HepG2 (cell line): Measurements from ENCODE around the gene SP7. TPM values are rescaled to one million over a fixed set of nuclear protein-coding genes. Genes with fewer than 3 reads are reported as not detected.

ENCODE experiments used
- AGO1 ChIP-seq: fragments of 200-400 bp; formaldehyde crosslinking; IDR thresholded peaks from 2 replicates; pipeline ENCODE4 v1.6.1; 2017; ENCODE audit warnings: mild to moderate bottlenecking, low read depth, low read length, moderate library complexity; ENCODE audit not compliant: poor library complexity, severe bottlenecking
- ATF1 ChIP-seq: IDR thresholded peaks from 2 replicates; pipeline ENCODE4 v1.6.1; 2016; ENCODE audit warnings: mild to moderate bottlenecking, control low read depth
- CAMTA2 ChIP-seq: sonication (generic); formaldehyde crosslinking; IDR thresholded peaks from 2 replicates; pipeline ENCODE4 v1.4.0; 2020; ENCODE audit warnings: mild to moderate bottlenecking, missing genetic modification reagents, borderline replicate concordance
- CREB1 ChIP-seq, 2 experiments: fragments of 450-650 bp in 1 of 2; IDR thresholded peaks; 2 replicates each; pipeline ENCODE4 v1.6.1; 2016 to 2017; ENCODE audit warnings: control low read depth in 1 of 2, mild to moderate bottlenecking in 1 of 2, missing compliant biosample characterization in 1 of 2, missing genetic modification characterization in 1 of 2
- CREM ChIP-seq, 2 experiments: sonication (generic) in 1 of 2; formaldehyde crosslinking in 1 of 2; IDR thresholded peaks; 2 replicates each; pipeline versions ENCODE4 v1.4.0 to v1.6.1; 2016 to 2020; ENCODE audit warnings: antibody characterized with exemption in 1 of 2, mild to moderate bottlenecking in 1 of 2, missing genetic modification reagents in 1 of 2
- HNRNPLL ChIP-seq: fragments of 200-400 bp; formaldehyde crosslinking; IDR thresholded peaks from 2 replicates; pipeline ENCODE4 v1.6.1; 2017; ENCODE audit warnings: mild to moderate bottlenecking, low read depth, low read length; ENCODE audit not compliant: poor library complexity, severe bottlenecking
- IRX3 ChIP-seq: sonication (generic); formaldehyde crosslinking; IDR thresholded peaks from 2 replicates; pipeline ENCODE4 v1.8.1; 2023; ENCODE audit warnings: mild to moderate bottlenecking, low read depth, missing genetic modification reagents, borderline replicate concordance
- KLF9 ChIP-seq: IDR thresholded peaks from 2 replicates; pipeline ENCODE4 v1.6.1; 2016; ENCODE audit warnings: low read depth
- NFATC3 ChIP-seq: sonication (generic); formaldehyde crosslinking; IDR thresholded peaks from 2 replicates; pipeline ENCODE4 v1.5.1; 2020; ENCODE audit warnings: mild to moderate bottlenecking, missing genetic modification reagents
- PBX3 ChIP-seq: sonication (generic); formaldehyde crosslinking; IDR thresholded peaks from 2 replicates; pipeline ENCODE4 v1.8.1; 2023; ENCODE audit warnings: missing genetic modification reagents, inconsistent platforms, borderline replicate concordance
- SNAPC2 ChIP-seq: sonication (generic); formaldehyde crosslinking; IDR thresholded peaks from 2 replicates; pipeline ENCODE4 v1.8.1; 2022; ENCODE audit warnings: mild to moderate bottlenecking, missing genetic modification reagents
- SRF ChIP-seq: IDR thresholded peaks from 2 replicates; pipeline ENCODE4 v1.6.1; 2011; ENCODE audit warnings: mild to moderate bottlenecking, low read depth, low read length, moderate library complexity
- TAF1 ChIP-seq: sonication (generic); formaldehyde crosslinking; IDR thresholded peaks from 2 replicates; pipeline ENCODE4 v1.4.0; 2020; ENCODE audit warnings: missing genetic modification reagents
- TRIM24 ChIP-seq: sonication (generic); formaldehyde crosslinking; IDR thresholded peaks from 2 replicates; pipeline ENCODE4 v1.8.0; 2022; ENCODE audit warnings: mild to moderate bottlenecking, missing genetic modification reagents
- U2AF1 ChIP-seq: fragments of 200-400 bp; formaldehyde crosslinking; optimal IDR thresholded peaks from 2 replicates; pipeline ENCODE3; 2017; ENCODE audit warnings: mild to moderate bottlenecking, low read depth, low read length
- ZMAT3 ChIP-seq: sonication (generic); formaldehyde crosslinking; conservative IDR thresholded peaks from 2 replicates; pipeline ENCODE4 v1.7.0; 2021; ENCODE audit warnings: missing genetic modification reagents
- ZNF296 ChIP-seq: sonication (generic); formaldehyde crosslinking; conservative IDR thresholded peaks from 2 replicates; pipeline ENCODE4 v1.5.0; 2020; ENCODE audit warnings: mild to moderate bottlenecking, missing genetic modification reagents
- ZNF414 ChIP-seq: sonication (generic); formaldehyde crosslinking; IDR thresholded peaks from 2 replicates; pipeline ENCODE4 v1.5.0; 2020; ENCODE audit warnings: missing genetic modification reagents
- ZNF704 ChIP-seq: sonication (generic); formaldehyde crosslinking; IDR thresholded peaks from 2 replicates; pipeline ENCODE4 v1.8.1; 2023; ENCODE audit warnings: mild to moderate bottlenecking, inconsistent platforms, moderate library complexity, missing genetic modification reagents, borderline replicate concordance
- polyA plus RNA-seq, 8 experiments: library from polyadenylated mRNA; depleted of rRNA in 3 of 8; stranded (reverse) in 7 of 8; unstranded in 1 of 8; fragments of >200 nt; fragmentation: Illumina TruSeq in 4 of 8; extraction: Trizol in 4 of 8; gene quantifications; 2 replicates each; pipeline versions ENCODE4 v1.2.1 to v1.2.3, GENCODE V29; 2011 to 2016; ENCODE audit warnings: low read depth in 4 of 8, missing spikeins in 1 of 8, mixed read lengths in 1 of 8; ENCODE audit not compliant: insufficient read depth in 1 of 8
- total RNA-seq, 5 experiments: library from RNA; depleted of rRNA; stranded (reverse); fragments of >200 nt; fragmentation: Illumina TruSeq; extraction: Trizol; gene quantifications; 2 replicates each; pipeline ENCODE4 v1.2.3, GENCODE V29; 2016; ENCODE audit warnings: low read depth in 1 of 5
- TF ChIP-seq, protein P1 (sequence below), 2 experiments: IDR thresholded peaks; 2 replicates each; pipeline ENCODE4 v1.6.1; 2011 to 2012; ENCODE audit warnings: low read length in 2 of 2, borderline replicate concordance in 1 of 2, low read depth in 1 of 2, mild to moderate bottlenecking in 1 of 2, moderate library complexity in 1 of 2
- TF ChIP-seq, protein P2 (sequence below): sonication (generic); formaldehyde crosslinking; IDR thresholded peaks from 2 replicates; pipeline ENCODE4 v1.4.0; 2020; ENCODE audit warnings: missing genetic modification reagents

Gene SP7
- total and polyA plus RNA-seq, 2 of the 13 experiments (the other 11 are each of a cell fraction or from before 2014, with no cell fraction given), result not detected

- TF ChIP-seq, protein P1, sequence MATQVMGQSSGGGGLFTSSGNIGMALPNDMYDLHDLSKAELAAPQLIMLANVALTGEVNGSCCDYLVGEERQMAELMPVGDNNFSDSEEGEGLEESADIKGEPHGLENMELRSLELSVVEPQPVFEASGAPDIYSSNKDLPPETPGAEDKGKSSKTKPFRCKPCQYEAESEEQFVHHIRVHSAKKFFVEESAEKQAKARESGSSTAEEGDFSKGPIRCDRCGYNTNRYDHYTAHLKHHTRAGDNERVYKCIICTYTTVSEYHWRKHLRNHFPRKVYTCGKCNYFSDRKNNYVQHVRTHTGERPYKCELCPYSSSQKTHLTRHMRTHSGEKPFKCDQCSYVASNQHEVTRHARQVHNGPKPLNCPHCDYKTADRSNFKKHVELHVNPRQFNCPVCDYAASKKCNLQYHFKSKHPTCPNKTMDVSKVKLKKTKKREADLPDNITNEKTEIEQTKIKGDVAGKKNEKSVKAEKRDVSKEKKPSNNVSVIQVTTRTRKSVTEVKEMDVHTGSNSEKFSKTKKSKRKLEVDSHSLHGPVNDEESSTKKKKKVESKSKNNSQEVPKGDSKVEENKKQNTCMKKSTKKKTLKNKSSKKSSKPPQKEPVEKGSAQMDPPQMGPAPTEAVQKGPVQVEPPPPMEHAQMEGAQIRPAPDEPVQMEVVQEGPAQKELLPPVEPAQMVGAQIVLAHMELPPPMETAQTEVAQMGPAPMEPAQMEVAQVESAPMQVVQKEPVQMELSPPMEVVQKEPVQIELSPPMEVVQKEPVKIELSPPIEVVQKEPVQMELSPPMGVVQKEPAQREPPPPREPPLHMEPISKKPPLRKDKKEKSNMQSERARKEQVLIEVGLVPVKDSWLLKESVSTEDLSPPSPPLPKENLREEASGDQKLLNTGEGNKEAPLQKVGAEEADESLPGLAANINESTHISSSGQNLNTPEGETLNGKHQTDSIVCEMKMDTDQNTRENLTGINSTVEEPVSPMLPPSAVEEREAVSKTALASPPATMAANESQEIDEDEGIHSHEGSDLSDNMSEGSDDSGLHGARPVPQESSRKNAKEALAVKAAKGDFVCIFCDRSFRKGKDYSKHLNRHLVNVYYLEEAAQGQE (IDR thresholded peaks at IDR 0.05; ENCODE audit: borderline replicate concordance in 1 of 2, low read depth in 1 of 2, low read length in 2 of 2), result no peak
- TF ChIP-seq NFATC3, result no peak
- no peak for TF ChIP-seq IRX3 (CRISPR knock-in tag)
- TF ChIP-seq CAMTA2 (CRISPR knock-in tag), result no peak
- no peak for TF ChIP-seq U2AF1
- TF ChIP-seq, protein P2, sequence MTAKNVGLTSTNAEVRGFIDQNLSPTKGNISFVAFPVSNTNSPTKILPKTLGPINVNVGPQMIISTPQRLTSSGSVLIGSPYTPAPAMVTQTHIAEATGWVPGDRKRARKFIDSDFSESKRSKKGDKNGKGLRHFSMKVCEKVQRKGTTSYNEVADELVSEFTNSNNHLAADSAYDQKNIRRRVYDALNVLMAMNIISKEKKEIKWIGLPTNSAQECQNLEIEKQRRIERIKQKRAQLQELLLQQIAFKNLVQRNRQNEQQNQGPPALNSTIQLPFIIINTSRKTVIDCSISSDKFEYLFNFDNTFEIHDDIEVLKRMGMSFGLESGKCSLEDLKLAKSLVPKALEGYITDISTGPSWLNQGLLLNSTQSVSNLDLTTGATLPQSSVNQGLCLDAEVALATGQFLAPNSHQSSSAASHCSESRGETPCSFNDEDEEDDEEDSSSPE (CRISPR knock-in tag), result peak; percentile 88
- TF ChIP-seq ZNF704 (CRISPR knock-in tag), result 0 out of 2 replicates have a peak, but pooled peaks have one; percentile 27
- no peak for TF ChIP-seq KLF9 (CRISPR knock-in tag)
- TF ChIP-seq ZNF296 (CRISPR knock-in tag), result no peak
- no peak for TF ChIP-seq AGO1
- no peak for TF ChIP-seq ZNF414
- peak; percentile 95 for TF ChIP-seq ATF1 (CRISPR knock-in tag)
- TF ChIP-seq CREM (IDR thresholded peaks at IDR 0.05), result peak; percentile 91
- TF ChIP-seq CREM (CRISPR knock-in tag; IDR thresholded peaks at IDR 0.05), result no peak
- peak; percentile 62 for TF ChIP-seq SRF
- no peak for TF ChIP-seq ZMAT3 (CRISPR knock-in tag)
- peak; percentile 15; the same call in 1 of the 2 replicates for TF ChIP-seq TAF1 (CRISPR knock-in tag)
- no peak for TF ChIP-seq HNRNPLL
- no peak for TF ChIP-seq TRIM24
- peak; percentile 90 for TF ChIP-seq CREB1 (IDR thresholded peaks at IDR 0.05)
- TF ChIP-seq CREB1 (CRISPR knock-in tag; IDR thresholded peaks at IDR 0.05), result peak; percentile 96
- no peak for TF ChIP-seq SNAPC2 (CRISPR knock-in tag)
- peak; percentile 99 for TF ChIP-seq PBX3 (CRISPR knock-in tag)
Measured at GRCh38 chr12:53379389-53380103, 43.4 kb upstream of the SP7 start (continued).
